Effector memory CD8-positive, alpha-beta T cell (primary cell): ENCODE results near the gene PXT1.
"Not testable (repeated sequence)": the region's sequence is repeated elsewhere in the genome, so short reads cannot be mapped to it uniquely, and the experiment has no call there.

Experiments
- ATAC-seq: fragments of 150-1000 bp; cut with Tn5 transposase; replicated peaks from 2 replicates; pipeline ENCODE4 v1.10.0; 2021; ENCODE audit warnings: mild to moderate bottlenecking, moderate library complexity
- DNase-seq, 3 experiments: peaks; one replicate each; pipeline ENCODE4 v3.0.0; 2021
- H3K27ac Mint-ChIP-seq, 2 donors: one replicate each; pipeline ENCODE4 v1.8.0; 2022; ENCODE audit warnings: mild to moderate bottlenecking in 2 of 2, mixed read lengths in 2 of 2, moderate library complexity in 2 of 2
- H3K27me3 Mint-ChIP-seq, 2 donors: one replicate each; pipeline ENCODE4 v1.8.0; 2022; ENCODE audit warnings: mixed read lengths in 2 of 2
- H3K36me3 Mint-ChIP-seq: one replicate; pipeline ENCODE4 v1.8.0; 2022; ENCODE audit warnings: mild to moderate bottlenecking, moderate library complexity, mixed read lengths; ENCODE audit not compliant: insufficient read depth
- H3K4me1 Mint-ChIP-seq, 2 donors: one replicate each; pipeline ENCODE4 v1.8.0; 2022; ENCODE audit warnings: low read depth in 2 of 2, mixed read lengths in 2 of 2
- H3K4me3 Mint-ChIP-seq, 2 donors: one replicate each; pipeline ENCODE4 v1.8.0; 2022; ENCODE audit warnings: mild to moderate bottlenecking in 2 of 2, mixed read lengths in 2 of 2, moderate library complexity in 2 of 2
- H3K9me3 Mint-ChIP-seq, 2 donors: one replicate each; pipeline ENCODE4 v1.8.0; 2022; ENCODE audit warnings: mixed read lengths in 2 of 2

PXT1 gene

DNA sequence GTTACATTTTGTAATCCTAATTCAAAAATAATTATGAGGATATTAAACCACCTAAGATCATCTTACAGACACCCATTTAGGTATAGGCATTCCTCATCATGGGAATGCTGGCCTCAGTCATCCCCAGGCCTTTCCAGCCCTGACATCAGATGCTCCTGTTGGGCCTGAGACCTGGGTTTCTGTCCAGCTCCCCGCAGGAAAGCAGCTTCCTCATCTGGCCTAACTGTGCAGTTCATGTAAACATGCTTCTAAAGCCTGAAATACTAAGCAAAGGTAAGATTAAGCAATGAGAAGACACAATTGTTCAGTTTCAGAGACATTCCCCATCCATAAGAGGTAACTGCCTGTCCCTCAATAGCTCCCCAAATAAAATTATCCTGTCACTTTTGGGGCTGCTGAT lies 74.2 kb downstream of the PXT1 start:
- H3K9me3 Mint-ChIP-seq, result no peaks in the 10 kb centered on the region

DNA sequence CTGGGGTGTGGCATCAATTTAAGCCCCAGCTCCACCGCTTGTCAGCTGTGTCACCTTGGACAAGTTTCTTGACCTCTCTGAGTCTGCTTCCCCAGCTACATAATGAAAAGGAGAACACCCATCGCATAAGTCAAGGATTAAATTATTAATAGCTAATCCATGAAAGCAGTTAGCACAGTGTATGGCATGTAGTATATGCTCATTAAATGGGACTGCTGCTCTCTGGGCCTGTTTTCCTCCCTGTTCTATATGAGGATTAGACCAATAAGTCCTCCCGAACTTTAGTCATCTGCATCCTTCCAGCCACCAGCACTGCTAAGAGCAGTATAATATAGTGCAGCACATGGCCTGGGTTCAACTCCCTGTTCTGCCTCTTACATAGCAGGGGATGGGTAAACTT lies 74.9 kb downstream of the PXT1 start:
- ATAC-seq (no peak), DNase-seq (no peak)
- no peaks in the 10 kb centered on the region for H3K36me3 Mint-ChIP-seq
- H3K27ac Mint-ChIP-seq, result no peak overlapping the region
- no peak overlapping the region for H3K4me3 Mint-ChIP-seq
- H3K27me3 Mint-ChIP-seq, result peaks cover 0 to 11% of the 10 kb centered on the region in 2 donors
- no peaks in the 10 kb centered on the region for H3K4me1 Mint-ChIP-seq
- no peaks in the 10 kb centered on the region for H3K9me3 Mint-ChIP-seq

More for the DNA sequence above, 74.2 kb downstream of the PXT1 start:
- DNase-seq, result no peak
- Mint-ChIP-seq H3K4me3 (no peak overlapping the region), H3K36me3 (no peaks in the 10 kb centered on the region), H3K27me3 (peaks cover 0 to 14% of the 10 kb centered on the region in 2 donors), H3K27ac (no peak overlapping the region), H3K4me1 (no peaks in the 10 kb centered on the region)
- no peak for ATAC-seq

- Mint-ChIP-seq H3K27ac (no peak overlapping the region), H3K4me1 (peaks cover 0 to 4% of the 10 kb centered on the region in 2 donors), H3K36me3 (no peaks in the 10 kb centered on the region), H3K27me3 (no peaks in the 10 kb centered on the region), H3K9me3 (no peaks in the 10 kb centered on the region), H3K4me3 (no peak overlapping the region)
- DNase-seq, result no peak
- no peak for ATAC-seq
Measured at GRCh38 chr6:36364669-36365479, 77.8 kb downstream of the PXT1 start.

DNA sequence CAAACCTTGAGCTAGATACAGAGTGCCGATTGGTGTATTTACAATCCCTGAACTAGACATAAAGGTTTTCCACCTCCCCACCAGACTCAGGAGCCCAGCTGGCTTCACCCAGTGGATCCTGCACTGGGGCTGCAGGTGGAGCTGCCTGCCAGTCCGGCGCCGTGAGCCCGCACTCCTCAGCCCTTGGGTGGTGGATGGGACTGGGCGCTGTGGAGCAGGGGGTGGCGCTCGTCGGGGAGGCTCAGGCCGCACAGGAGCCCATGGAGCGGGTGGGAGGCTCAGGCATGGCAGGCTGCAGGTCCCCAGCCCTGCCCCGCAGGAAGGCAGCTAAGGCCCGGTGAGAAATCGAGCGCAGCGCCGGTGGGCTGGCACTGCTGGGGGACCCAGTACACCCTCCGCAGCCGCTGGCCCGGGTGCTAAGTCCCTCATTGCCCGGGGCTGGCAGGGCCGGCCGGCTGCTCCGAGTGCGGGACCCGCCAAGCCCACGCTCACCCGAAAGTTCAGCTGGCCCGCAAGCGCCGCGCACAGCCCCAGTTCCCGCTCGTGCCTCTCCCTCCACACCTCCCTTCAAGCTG lies 78.5 kb downstream of the PXT1 start:
- not testable (repeated sequence) for H3K4me3 Mint-ChIP-seq, DNase-seq, H3K27ac Mint-ChIP-seq, H3K9me3 Mint-ChIP-seq, H3K36me3 Mint-ChIP-seq, ATAC-seq, H3K27me3 Mint-ChIP-seq, H3K4me1 Mint-ChIP-seq

GRCh38 chr6:36363371-36363752 lies 79.3 kb downstream of the PXT1 start:
- ATAC-seq, H3K9me3 Mint-ChIP-seq, H3K27me3 Mint-ChIP-seq, H3K4me1 Mint-ChIP-seq, DNase-seq, H3K36me3 Mint-ChIP-seq, H3K27ac Mint-ChIP-seq, H3K4me3 Mint-ChIP-seq: not testable (repeated sequence)

GRCh38 chr6:36362551-36363370 lies 79.9 kb downstream of the PXT1 start:
- peaks cover 4 to 5% of the 10 kb centered on the region in 2 donors for H3K4me1 Mint-ChIP-seq
- no peaks in the 10 kb centered on the region for H3K27me3 Mint-ChIP-seq
- H3K27ac Mint-ChIP-seq, result no peak overlapping the region
- no peaks in the 10 kb centered on the region for H3K9me3 Mint-ChIP-seq
- no peaks in the 10 kb centered on the region for H3K36me3 Mint-ChIP-seq
- H3K4me3 Mint-ChIP-seq, result no peak overlapping the region
- no peak for ATAC-seq
- no peak for DNase-seq

GRCh38 chr6:36361071-36361470 lies 81.6 kb downstream of the PXT1 start:
- no peak for DNase-seq
- H3K27ac Mint-ChIP-seq, result peak overlapping the region in 1 of 2 donors; percentile 5
- peaks cover 4 to 6% of the 10 kb centered on the region in 2 donors for H3K4me1 Mint-ChIP-seq

DNA sequence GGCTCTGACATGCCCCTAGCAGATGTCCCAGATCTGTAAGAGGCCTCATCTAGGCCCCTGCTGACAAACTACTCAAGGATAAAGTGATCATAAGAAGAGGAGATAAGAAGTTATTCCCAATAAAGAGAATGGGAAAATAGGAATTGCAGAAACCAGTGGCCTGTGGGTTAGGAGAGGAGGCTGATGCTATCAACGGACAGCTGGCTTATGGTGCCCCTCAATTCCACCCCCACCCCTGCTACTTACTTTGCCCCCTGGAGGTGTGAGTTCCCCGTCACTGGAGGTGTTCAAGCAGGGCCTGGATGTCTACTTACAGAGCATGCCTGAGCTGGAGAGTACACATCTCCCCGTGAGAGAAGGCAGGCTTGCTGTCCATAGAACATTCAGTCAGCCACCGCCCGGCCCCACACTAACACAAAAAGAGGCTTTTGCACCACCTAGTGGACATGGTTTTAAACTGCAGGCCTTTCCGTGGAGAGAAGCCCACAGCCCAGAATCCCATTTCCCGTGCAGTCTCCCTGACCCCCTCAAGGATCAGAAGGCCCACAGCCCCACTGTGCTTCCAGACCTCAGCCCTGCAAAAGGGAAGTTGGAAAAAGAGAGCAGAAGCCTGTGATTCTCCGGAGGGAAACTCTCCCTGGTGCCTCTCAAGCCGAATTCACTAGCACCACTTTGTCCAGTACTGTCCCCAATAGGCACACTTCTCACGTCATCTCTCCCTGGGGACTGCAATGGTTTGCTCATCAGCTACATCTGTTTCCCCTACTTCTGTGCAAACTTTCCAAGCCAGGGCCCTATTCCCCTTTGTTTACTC lies 82.2 kb downstream of the PXT1 start:
- Mint-ChIP-seq H3K4me1 (peaks cover 4 to 6% of the 10 kb centered on the region in 2 donors), H3K36me3 (peaks cover 3% of the 10 kb centered on the region)
- DNase-seq, result peak; percentile 62 to 66 (median 65)

More at GRCh38 chr6:36361071-36361470, 81.6 kb downstream of the PXT1 start:
- H3K4me3 Mint-ChIP-seq, result no peak overlapping the region
- peaks cover 3% of the 10 kb centered on the region for H3K36me3 Mint-ChIP-seq
- H3K9me3 Mint-ChIP-seq, result no peaks in the 10 kb centered on the region
- peaks cover 0 to 9% of the 10 kb centered on the region in 2 donors for H3K27me3 Mint-ChIP-seq
- no peak for ATAC-seq

DNA sequence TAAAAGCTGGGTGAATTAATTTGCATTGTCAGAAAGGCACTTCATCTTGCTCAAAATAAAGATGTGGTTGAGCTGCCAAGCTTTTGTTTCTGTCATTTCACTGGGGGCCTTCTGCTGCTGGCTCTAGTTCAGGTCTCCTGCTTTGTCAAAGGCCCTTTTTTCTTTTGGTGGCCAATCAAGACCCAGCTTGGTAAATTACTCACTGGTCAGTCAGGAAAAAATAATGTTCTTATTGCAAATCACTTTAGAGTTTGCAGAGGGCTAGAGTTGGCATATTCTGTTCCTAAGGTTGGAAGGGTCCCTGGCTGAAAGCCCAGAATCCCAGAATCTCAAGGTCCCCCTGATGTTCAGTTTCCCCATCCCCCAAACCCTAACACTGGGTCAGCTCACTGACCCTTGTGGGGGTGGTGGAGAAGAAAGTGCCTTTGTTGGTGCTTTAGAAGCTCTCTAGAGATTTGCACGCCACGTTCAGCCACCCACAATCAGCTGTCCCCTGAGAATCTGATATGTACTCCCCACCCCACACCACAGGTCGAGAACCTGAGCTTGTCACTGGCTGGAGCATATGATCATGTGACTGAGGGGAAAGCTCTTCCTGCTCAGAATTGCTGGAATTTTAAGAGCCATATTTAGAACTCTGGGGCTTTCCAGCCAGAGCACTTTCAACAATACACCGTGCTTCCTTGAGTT lies 84.3 kb downstream of the PXT1 start:
- peaks cover 3% of the 10 kb centered on the region for H3K36me3 Mint-ChIP-seq
- no peak overlapping the region for H3K27ac Mint-ChIP-seq
- no peak overlapping the region for H3K4me3 Mint-ChIP-seq
- peaks cover 0 to 9% of the 10 kb centered on the region in 2 donors for H3K27me3 Mint-ChIP-seq
- ATAC-seq (no peak), DNase-seq (no peak)
- peaks cover 4 to 6% of the 10 kb centered on the region in 2 donors for H3K4me1 Mint-ChIP-seq
- no peaks in the 10 kb centered on the region for H3K9me3 Mint-ChIP-seq

More for the DNA sequence above, 82.2 kb downstream of the PXT1 start:
- H3K9me3 Mint-ChIP-seq, result no peaks in the 10 kb centered on the region
- H3K27me3 Mint-ChIP-seq, result peaks cover 0 to 9% of the 10 kb centered on the region in 2 donors
- ATAC-seq, result peak; percentile 87
- no peak overlapping the region for H3K4me3 Mint-ChIP-seq
- peak overlapping the region in 1 of 2 donors; percentile 5 for H3K27ac Mint-ChIP-seq

GRCh38 chr6:36357872-36358225 lies 84.8 kb downstream of the PXT1 start:
- Mint-ChIP-seq H3K4me3 (no peak overlapping the region), H3K4me1 (peaks cover 4 to 6% of the 10 kb centered on the region in 2 donors), H3K9me3 (no peaks in the 10 kb centered on the region), H3K27me3 (peaks cover 0 to 9% of the 10 kb centered on the region in 2 donors), H3K27ac (no peak overlapping the region), H3K36me3 (peaks cover 3% of the 10 kb centered on the region)
- peak; percentile 68 for ATAC-seq
- DNase-seq, result no peak

GRCh38 chr6:36355819-36356218 lies 86.8 kb downstream of the PXT1 start:
- peaks cover 3% of the 10 kb centered on the region for H3K36me3 Mint-ChIP-seq
- H3K27ac Mint-ChIP-seq, result no peak overlapping the region
- H3K4me1 Mint-ChIP-seq, result peaks cover 4 to 6% of the 10 kb centered on the region in 2 donors
- H3K4me3 Mint-ChIP-seq, result no peak overlapping the region
- H3K9me3 Mint-ChIP-seq, result no peaks in the 10 kb centered on the region
- DNase-seq, result no peak
- ATAC-seq, result no peak
- H3K27me3 Mint-ChIP-seq, result peaks cover under 1 to 9% of the 10 kb centered on the region in 2 donors

GRCh38 chr6:36353411-36353915 lies 89.2 kb downstream of the PXT1 start:
- ATAC-seq (no peak), DNase-seq (no peak)
- Mint-ChIP-seq H3K9me3 (no peaks in the 10 kb centered on the region), H3K4me3 (no peak overlapping the region), H3K27me3 (peaks cover 9 to 12% of the 10 kb centered on the region in 2 donors), H3K4me1 (peaks cover 0 to 6% of the 10 kb centered on the region in 2 donors), H3K27ac (no peak overlapping the region), H3K36me3 (peaks cover 3% of the 10 kb centered on the region)
